ENCODE measurements around the gene PARD3B.

DNA sequence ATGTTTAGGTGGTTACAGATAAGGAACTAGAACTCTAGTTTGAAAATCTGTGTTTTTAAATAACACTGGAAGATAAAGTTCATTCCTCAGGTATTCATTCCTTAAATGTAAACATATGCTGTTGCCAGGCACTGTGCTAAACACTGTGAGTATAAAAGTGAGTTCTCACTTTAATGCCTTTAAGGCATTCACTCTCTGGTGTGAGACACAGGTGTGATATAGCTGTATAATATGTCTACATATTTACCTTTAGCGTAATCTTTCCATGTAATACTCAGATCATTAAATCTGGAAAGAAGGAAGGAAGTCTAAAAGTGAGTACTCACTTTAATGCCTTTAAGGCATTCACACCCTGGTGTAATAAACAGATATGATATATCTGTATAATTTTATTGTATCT, 472.6 kb downstream of the PARD3B start:
- TF ChIP-seq, protein P1, sequence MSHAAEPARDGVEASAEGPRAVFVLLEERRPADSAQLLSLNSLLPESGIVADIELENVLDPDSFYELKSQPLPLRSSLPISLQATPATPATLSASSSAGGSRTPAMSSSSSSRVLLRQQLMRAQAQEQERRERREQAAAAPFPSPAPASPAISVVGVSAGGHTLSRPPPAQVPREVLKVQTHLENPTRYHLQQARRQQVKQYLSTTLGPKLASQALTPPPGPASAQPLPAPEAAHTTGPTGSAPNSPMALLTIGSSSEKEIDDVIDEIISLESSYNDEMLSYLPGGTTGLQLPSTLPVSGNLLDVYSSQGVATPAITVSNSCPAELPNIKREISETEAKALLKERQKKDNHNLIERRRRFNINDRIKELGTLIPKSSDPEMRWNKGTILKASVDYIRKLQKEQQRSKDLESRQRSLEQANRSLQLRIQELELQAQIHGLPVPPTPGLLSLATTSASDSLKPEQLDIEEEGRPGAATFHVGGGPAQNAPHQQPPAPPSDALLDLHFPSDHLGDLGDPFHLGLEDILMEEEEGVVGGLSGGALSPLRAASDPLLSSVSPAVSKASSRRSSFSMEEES (CRISPR knock-in tag; IDR thresholded peaks at IDR 0.05) = no peak
- TF ChIP-seq TP53 (CRISPR knock-in tag; conservative IDR thresholded peaks at IDR 0.05) (no peak), CTCF (CRISPR knock-in tag; IDR thresholded peaks at IDR 0.05) (no peak), TRIM24 (CRISPR knock-in tag; IDR thresholded peaks at IDR 0.05) (no peak), CCAR2 (optimal IDR thresholded peaks at IDR 0.05; ENCODE audit: low read depth, low read length) (no peak), REST (IDR thresholded peaks at IDR 0.05; ENCODE audit: borderline replicate concordance in 1 of 2, low read depth in 1 of 2, low read length in 2 of 2) (no peak), EZH2 (conservative IDR thresholded peaks at IDR 0.05; ENCODE audit: low read depth, low read length) (no peak), CREM (IDR thresholded peaks at IDR 0.05) (no peak), CREM (CRISPR knock-in tag; IDR thresholded peaks at IDR 0.05) (no peak), TEAD3 (CRISPR knock-in tag; optimal IDR thresholded peaks at IDR 0.05; ENCODE audit: borderline replicate concordance) (no peak)

Measured in HepG2 (cell line).